OCI-M2 (cell line): ENCODE data around the gene NSUN5.
"Not testable (repeated sequence)": the region's sequence is repeated elsewhere in the genome, so short reads cannot be mapped to it uniquely, and the experiment has no call there.

ENCODE experiments used
- DNase-seq: peaks from one replicate; lab custom pipeline; 2025; ENCODE audit not compliant: unreplicated experiment; lab: John Stamatoyannopoulos, UW

NSUN5 gene

GRCh38 chr7:73297235-73297634 lies 11.4 kb downstream of the NSUN5 start:
- DNase-seq: not testable (repeated sequence)

DNA sequence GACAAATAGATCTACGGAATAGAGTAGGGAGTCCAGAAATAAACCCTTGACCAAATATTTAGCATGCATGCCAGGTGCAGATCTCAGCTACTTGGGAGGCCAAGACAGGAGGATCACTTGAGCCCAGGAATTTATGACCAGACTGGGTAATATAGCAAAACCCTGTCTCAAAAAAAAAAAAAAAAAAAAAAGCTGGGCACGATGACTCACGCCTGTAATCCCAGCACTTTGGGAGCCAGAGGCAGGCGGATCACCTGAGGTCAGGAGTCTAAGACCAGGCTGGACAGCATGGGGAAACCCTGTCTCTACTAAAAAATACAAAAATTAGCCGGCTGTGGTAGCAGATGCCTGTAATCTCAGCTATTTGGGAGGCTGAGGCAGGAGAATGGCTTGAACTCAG lies 31.4 kb downstream of the NSUN5 start:
- not testable (repeated sequence) for DNase-seq

DNA sequence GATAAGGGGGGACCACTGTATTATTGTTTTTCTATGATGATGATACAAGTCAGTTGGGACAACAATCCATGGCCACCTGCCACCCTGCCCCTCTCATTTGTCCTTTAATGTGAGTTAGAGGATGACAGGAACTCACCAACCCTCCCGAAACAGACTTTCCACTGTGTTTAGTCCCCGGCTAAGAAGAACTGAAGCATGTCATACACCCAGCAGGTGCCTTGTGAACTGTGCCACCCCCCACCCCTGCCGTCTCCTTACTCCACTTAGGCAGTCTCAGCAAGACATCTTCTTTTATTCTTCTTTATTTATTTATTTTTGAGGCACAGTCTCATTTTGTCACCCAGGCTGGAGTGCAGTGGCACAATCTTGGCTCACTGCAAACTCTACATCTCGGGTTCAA lies 40.8 kb downstream of the NSUN5 start:
- not testable (repeated sequence) for DNase-seq

DNA sequence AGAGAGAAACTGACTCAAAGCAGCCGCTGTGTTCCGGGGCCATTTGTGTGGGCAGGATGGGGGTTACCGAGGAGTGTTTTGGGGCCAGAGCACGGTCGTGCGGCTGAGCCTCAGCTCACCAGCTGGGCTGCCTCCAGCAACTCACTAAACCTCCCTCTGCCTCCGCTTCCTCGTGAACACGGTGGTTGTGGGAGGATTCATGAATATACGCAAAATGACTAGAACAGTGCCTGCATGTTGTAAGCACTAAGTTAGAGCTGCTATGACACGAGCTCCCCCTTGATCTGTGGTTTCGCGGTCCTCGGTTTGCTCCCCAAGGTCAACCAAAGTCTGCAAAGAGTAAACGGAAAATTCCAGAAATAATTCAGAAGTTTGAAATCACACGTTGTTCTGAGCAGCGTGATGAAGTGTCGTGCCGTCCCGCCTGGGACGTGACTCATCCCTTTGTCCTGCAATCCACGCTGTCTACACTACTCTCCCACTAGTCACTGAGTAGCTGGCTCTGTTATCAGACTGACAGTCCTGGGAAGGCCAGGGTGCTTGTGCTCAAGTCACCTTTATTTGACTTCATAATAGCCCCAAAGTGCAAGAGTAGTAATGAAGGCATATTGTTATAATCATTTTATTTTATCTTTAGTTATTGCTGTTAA lies 41.8 kb downstream of the NSUN5 start:
- DNase-seq: not testable (repeated sequence)

GRCh38 chr7:73262416-73262815 lies 46.2 kb downstream of the NSUN5 start:
- DNase-seq: not testable (repeated sequence)
